Right atrium auricular region (tissue), 2 donors: ENCODE data around the gene ARNT2. TPM values are rescaled to one million over a fixed set of nuclear protein-coding genes. Genes with fewer than 3 reads are reported as not detected.

Experiments
- DNase-seq: peaks from one replicate; pipeline ENCODE4 v3.0.0-alpha.2; 2019; ENCODE audit warnings: low spot score
- H3K27ac ChIP-seq, 2 donors: fragments of 200-600 bp; sonication (generic); 1 replicate in 1 of 2; 2 replicates in 1 of 2; pipeline ENCODE4 v1.5.1; 2016 to 2019
- H3K27me3 ChIP-seq, 2 donors: fragments of 200-600 bp; sonication (generic); one replicate each; pipeline versions ENCODE4 v1.5.1 to v1.6.0; 2017 to 2019
- H3K36me3 ChIP-seq: fragments of 200-600 bp; sonication (generic); one replicate; pipeline ENCODE4 v1.5.1; 2016
- H3K4me1 ChIP-seq, 2 donors: fragments of 200-600 bp; sonication (generic); one replicate each; pipeline versions ENCODE4 v1.5.1 to v1.6.0; 2017 to 2019
- H3K4me3 ChIP-seq, 2 donors: fragments of 200-600 bp; sonication (generic); 1 replicate in 1 of 2; 2 replicates in 1 of 2; pipeline ENCODE4 v1.5.1; 2017 to 2019; ENCODE audit warnings: mild to moderate bottlenecking in 1 of 2, moderate library complexity in 1 of 2
- H3K9me3 ChIP-seq, 2 donors: fragments of 200-600 bp; sonication (generic); one replicate each; pipeline ENCODE4 v1.5.1; 2019
- total RNA-seq, 2 donors: library from RNA; depleted of rRNA; stranded (reverse); fragments of >200 nt; gene quantifications; one replicate each; pipeline ENCODE4 v1.1.0, GENCODE V29; 2016
- TF ChIP-seq, protein P1 (sequence below), 2 donors: fragments of 200-600 bp; sonication (generic); IDR thresholded peaks; one replicate each; pipeline ENCODE4 v1.5.1; 2019; ENCODE audit warnings: antibody characterized with exemption in 2 of 2

The ARNT2 gene
- total RNA-seq, 2 donors from 2014 or later, result 4.8 to 8.4 TPM

DNA sequence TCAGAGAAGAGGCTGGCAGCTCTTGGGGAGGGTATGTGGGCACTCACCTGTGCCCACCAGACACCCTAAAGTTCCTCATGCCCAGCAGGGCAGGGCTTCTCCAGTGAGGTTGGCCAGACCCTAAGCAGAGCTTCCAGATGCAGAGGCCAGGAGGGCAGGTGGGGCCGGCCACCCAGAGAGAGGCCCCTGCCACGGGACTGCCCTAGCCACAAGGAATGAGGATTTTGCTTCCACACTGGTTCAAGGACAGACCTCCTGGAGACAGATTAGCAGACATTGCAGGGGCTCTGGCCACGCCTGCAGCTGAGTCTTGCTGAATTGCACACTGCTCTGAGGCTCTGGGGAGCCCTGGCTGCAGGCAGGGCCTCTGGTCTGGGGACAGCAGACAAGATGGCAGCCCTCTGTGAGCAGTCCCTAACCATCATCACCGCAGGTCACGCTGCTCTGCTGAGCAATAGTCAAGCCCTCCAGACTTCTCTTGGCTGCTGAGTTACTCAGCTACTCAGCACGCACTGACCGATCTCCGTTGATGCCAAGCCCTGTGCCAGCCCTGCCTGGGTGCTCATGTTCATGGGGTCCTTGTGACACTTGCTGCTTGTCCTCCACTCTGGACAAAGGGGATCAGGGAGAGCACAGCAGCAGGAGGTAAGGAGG is 173.5 kb downstream of the ARNT2 start:
- Histone ChIP-seq H3K27ac (no peak overlapping the region), H3K4me3 (no peak overlapping the region), H3K4me1 (no peaks in the 10 kb centered on the region), H3K27me3 (no peaks in the 10 kb centered on the region), H3K36me3 (no peaks in the 10 kb centered on the region), H3K9me3 (no peaks in the 10 kb centered on the region)
- DNase-seq, result no peak
- TF ChIP-seq, protein P1, sequence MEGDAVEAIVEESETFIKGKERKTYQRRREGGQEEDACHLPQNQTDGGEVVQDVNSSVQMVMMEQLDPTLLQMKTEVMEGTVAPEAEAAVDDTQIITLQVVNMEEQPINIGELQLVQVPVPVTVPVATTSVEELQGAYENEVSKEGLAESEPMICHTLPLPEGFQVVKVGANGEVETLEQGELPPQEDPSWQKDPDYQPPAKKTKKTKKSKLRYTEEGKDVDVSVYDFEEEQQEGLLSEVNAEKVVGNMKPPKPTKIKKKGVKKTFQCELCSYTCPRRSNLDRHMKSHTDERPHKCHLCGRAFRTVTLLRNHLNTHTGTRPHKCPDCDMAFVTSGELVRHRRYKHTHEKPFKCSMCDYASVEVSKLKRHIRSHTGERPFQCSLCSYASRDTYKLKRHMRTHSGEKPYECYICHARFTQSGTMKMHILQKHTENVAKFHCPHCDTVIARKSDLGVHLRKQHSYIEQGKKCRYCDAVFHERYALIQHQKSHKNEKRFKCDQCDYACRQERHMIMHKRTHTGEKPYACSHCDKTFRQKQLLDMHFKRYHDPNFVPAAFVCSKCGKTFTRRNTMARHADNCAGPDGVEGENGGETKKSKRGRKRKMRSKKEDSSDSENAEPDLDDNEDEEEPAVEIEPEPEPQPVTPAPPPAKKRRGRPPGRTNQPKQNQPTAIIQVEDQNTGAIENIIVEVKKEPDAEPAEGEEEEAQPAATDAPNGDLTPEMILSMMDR (IDR thresholded peaks at IDR 0.05), result no peak

- Histone ChIP-seq H3K27ac (no peak overlapping the region), H3K27me3 (no peaks in the 10 kb centered on the region), H3K36me3 (no peaks in the 10 kb centered on the region), H3K4me3 (no peak overlapping the region), H3K4me1 (no peaks in the 10 kb centered on the region), H3K9me3 (no peaks in the 10 kb centered on the region)
- TF ChIP-seq, protein P1 (IDR thresholded peaks at IDR 0.05), result no peak
- DNase-seq, result no peak
Observed at GRCh38 chr15:80578206-80578595, 174.0 kb downstream of the ARNT2 start.

- Histone ChIP-seq H3K27ac (no peak overlapping the region), H3K4me1 (no peaks in the 10 kb centered on the region), H3K4me3 (no peak overlapping the region), H3K36me3 (no peaks in the 10 kb centered on the region), H3K9me3 (no peaks in the 10 kb centered on the region), H3K27me3 (no peaks in the 10 kb centered on the region)
- TF ChIP-seq, protein P1 (IDR thresholded peaks at IDR 0.05), result no peak
- no peak for DNase-seq
Observed at GRCh38 chr15:80578871-80579270, 174.7 kb downstream of the ARNT2 start.

- no peak for DNase-seq
- H3K9me3 ChIP-seq, result no peaks in the 10 kb centered on the region
- no peaks in the 10 kb centered on the region for H3K4me1 ChIP-seq
- TF ChIP-seq, protein P1 (IDR thresholded peaks at IDR 0.05), result no peak
- no peaks in the 10 kb centered on the region for H3K27me3 ChIP-seq
- no peak overlapping the region for H3K4me3 ChIP-seq
- H3K27ac ChIP-seq, result no peak overlapping the region
- H3K36me3 ChIP-seq, result no peaks in the 10 kb centered on the region
Observed at GRCh38 chr15:80579611-80580010, 175.4 kb downstream of the ARNT2 start.

DNA sequence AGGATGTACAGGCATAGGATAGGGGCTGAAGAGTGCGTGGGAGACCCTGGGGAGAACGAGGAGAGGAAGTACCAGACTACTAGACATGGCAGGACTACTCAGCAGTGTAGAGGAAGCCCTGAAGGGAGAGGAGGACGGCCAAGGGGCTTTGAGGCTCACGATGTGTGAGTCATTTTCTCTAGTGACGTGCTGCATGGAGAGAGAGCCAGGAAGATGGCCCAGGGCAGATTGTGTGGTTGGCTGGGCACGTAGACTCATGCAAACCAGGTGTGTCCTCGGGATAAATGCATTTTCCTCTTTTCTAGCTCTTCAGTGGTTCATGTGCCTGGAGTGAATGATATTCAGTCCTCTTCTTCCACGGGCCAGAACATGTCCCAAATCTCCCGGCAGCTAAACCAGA is 175.9 kb downstream of the ARNT2 start:
- Histone ChIP-seq H3K9me3 (no peaks in the 10 kb centered on the region), H3K36me3 (no peaks in the 10 kb centered on the region), H3K4me1 (no peaks in the 10 kb centered on the region), H3K4me3 (no peak overlapping the region), H3K27ac (no peak overlapping the region), H3K27me3 (no peaks in the 10 kb centered on the region)
- no peak for DNase-seq
- TF ChIP-seq, protein P1 (IDR thresholded peaks at IDR 0.05), result no peak
